ENCODE results near the gene RPS6KA5.

DNA sequence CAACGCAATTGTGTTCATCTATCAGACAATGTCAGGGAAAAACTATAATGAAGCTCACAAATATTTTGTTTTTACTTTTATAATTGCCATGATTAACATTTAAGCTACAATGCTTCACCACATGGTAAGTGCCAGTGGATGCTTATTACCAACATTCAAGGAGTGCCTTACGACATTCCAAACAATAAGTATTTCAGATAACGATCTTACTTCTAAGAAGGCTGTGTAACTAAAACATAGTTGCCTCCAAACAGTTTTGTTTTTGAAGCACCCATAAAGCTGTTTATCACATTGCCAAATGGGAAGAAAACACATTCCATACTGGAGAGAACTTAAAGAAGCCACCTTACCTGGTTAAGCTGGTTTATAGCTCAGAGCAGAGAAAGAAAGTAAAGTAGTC lies 78.8 kb downstream of the RPS6KA5 start:
- TF ChIP-seq POLR2A (IDR thresholded peaks at IDR 0.05), result no peak
- TF ChIP-seq, protein P1, sequence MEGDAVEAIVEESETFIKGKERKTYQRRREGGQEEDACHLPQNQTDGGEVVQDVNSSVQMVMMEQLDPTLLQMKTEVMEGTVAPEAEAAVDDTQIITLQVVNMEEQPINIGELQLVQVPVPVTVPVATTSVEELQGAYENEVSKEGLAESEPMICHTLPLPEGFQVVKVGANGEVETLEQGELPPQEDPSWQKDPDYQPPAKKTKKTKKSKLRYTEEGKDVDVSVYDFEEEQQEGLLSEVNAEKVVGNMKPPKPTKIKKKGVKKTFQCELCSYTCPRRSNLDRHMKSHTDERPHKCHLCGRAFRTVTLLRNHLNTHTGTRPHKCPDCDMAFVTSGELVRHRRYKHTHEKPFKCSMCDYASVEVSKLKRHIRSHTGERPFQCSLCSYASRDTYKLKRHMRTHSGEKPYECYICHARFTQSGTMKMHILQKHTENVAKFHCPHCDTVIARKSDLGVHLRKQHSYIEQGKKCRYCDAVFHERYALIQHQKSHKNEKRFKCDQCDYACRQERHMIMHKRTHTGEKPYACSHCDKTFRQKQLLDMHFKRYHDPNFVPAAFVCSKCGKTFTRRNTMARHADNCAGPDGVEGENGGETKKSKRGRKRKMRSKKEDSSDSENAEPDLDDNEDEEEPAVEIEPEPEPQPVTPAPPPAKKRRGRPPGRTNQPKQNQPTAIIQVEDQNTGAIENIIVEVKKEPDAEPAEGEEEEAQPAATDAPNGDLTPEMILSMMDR (IDR thresholded peaks at IDR 0.05), result no peak
